Pancreas (tissue), 10 donors: Measurements from ENCODE around the gene SKOR1. TPM values are rescaled to one million over a fixed set of nuclear protein-coding genes. Genes with fewer than 3 reads are reported as not detected.

ENCODE experiments used
- ATAC-seq, 4 donors: fragments of 200-7000 bp; cut with Tn5 transposase; one replicate each; pipeline versions ENCODE4 v1.8.0 to v1.9.1; 2020; ENCODE audit warnings: mild to moderate bottlenecking in 4 of 4, moderate library complexity in 4 of 4
- DNase-seq, 6 donors: peaks; one replicate each; pipeline ENCODE4 v3.0.0-alpha.2; 2020
- FAIRE-seq: peaks from 2 replicates; lab custom pipeline; 2012; peaks lifted over from hg19 to GRCh38; lab: Jason Lieb, UNC
- H3K27ac ChIP-seq, 4 donors: fragments of 200-600 bp; sonication (generic); 1 replicate in 3 of 4; 2 replicates in 1 of 4; pipeline versions ENCODE4 v1.5.0 to v1.8.0; 2020
- H3K27me3 ChIP-seq, 4 donors: fragments of 200-600 bp; one replicate each; pipeline ENCODE4 v1.8.0; 2021
- H3K36me3 ChIP-seq, 3 donors: fragments of 200-600 bp; sonication (generic) in 1 of 3; one replicate each; pipeline versions ENCODE4 v1.5.0 to v1.8.0; 2020 to 2021
- H3K4me1 ChIP-seq, 3 donors: fragments of 200-600 bp; one replicate each; pipeline ENCODE4 v1.8.0; 2021
- H3K4me3 ChIP-seq, 4 donors: fragments of 200-600 bp; sonication (generic) in 2 of 4; one replicate each; pipeline versions ENCODE4 v1.5.0 to v1.8.0; 2020 to 2021
- H3K9me3 ChIP-seq, 4 donors: fragments of 200-600 bp; one replicate each; pipeline ENCODE4 v1.8.0; 2021
- WGBS, 2 donors: extraction: QIAGEN DNeasy Blood & Tissue Kit; methylation state at CpG; one replicate each; pipeline ENCODE4 v1.1.7; 2013; 5-methylcytosine and 5-hydroxymethylcytosine counted together
- intact Hi-C, 3 donors: fragments of 100-400 bp; cut with DNase I; formaldehyde crosslinking; loops; one replicate each; pipeline versions ENCODE4 v1.11.1 to v1.14.2; 2022
- polyA plus RNA-seq, 2 donors: library from polyadenylated mRNA; stranded (reverse); fragments of 200-250 nt; gene quantifications; one replicate each; pipeline ENCODE4 v1.2.3, GENCODE V29; 2013
- total RNA-seq, 6 donors: library from RNA; stranded (reverse); fragmentation: NEBNext Ultra II Directional in 4 of 6; extraction: Animal tissue kit (Norgen Biotek cat#: 25700) in 4 of 6; gene quantifications; one replicate each; pipeline versions ENCODE4 v1.2.1 to v1.2.4, GENCODE V29; 2021 to 2023
- TF ChIP-seq, protein P1 (sequence below), 4 donors: fragments of 200-600 bp; sonication (generic) in 3 of 4; IDR thresholded peaks; one replicate each; pipeline versions ENCODE4 v1.5.0 to v1.8.0; 2021; ENCODE audit warnings: antibody characterized with exemption in 4 of 4
- donor health status: healthy with polysubstance abuse.
- donor health status: DM: no; HTN: no; CAD: no; lungs with moderate emphysema.
- donor health status: DM: no; HTN: no; CAD: no.
- donor health status: control.
- donor health status: control.
- donor health status: Bipolar disorder and iron deficiency.
- donor health status: DM: yes; HTN: yes; CAD: no.
- donor health status: DM: no; HTN: no; CAD: no.
- donor health status: DM: no; HTN: no; CAD: no.
- donor health status: DM: yes; HTN: yes; CAD: no.

The SKOR1 gene
- total and polyA plus RNA-seq, 8 donors: 0.09 to 0.54 (median 0.36) TPM

DNA sequence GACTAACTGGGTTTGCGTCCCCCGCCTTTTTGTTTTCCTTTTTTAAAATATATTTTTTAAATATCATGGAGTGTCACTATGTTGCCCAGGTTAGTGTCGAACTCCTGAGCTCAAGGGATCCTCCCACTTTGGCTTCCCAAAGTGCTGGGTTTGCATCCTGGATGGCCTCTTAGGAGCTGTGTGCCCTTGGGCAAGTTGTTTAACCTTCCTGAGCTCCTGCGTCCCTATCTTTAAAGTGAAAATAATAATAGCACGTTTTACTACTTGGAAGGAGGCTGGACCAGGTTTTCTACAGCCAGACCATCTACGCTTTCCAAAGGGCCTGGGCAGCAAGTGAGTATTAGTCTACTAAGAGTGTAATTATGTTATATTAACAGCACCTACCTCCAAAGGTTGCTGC, 58.7 kb downstream of the SKOR1 start:
- no peaks in the 10 kb centered on the region for H3K27me3 ChIP-seq
- peaks cover 0 to 11% (median 0%) of the 10 kb centered on the region in 3 donors for H3K4me1 ChIP-seq
- DNase-seq (peak in 1 of 6 donors; percentile 10), ATAC-seq (no peak), FAIRE-seq (no peak)
- peak overlapping the region in 3 of 4 donors; percentile 62 to 88 (median 77) for H3K27ac ChIP-seq
- TF ChIP-seq, protein P1, sequence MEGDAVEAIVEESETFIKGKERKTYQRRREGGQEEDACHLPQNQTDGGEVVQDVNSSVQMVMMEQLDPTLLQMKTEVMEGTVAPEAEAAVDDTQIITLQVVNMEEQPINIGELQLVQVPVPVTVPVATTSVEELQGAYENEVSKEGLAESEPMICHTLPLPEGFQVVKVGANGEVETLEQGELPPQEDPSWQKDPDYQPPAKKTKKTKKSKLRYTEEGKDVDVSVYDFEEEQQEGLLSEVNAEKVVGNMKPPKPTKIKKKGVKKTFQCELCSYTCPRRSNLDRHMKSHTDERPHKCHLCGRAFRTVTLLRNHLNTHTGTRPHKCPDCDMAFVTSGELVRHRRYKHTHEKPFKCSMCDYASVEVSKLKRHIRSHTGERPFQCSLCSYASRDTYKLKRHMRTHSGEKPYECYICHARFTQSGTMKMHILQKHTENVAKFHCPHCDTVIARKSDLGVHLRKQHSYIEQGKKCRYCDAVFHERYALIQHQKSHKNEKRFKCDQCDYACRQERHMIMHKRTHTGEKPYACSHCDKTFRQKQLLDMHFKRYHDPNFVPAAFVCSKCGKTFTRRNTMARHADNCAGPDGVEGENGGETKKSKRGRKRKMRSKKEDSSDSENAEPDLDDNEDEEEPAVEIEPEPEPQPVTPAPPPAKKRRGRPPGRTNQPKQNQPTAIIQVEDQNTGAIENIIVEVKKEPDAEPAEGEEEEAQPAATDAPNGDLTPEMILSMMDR (IDR thresholded peaks at IDR 0.05): no peak
- WGBS, 2 donors: 68 to 70% methylated on average over 6 of the region's 6 CpGs
- H3K4me3 ChIP-seq: peak overlapping the region in 2 of 4 donors; percentile 36 to 54
- intact Hi-C loops: no loop called here
- H3K9me3 ChIP-seq: no peaks in the 10 kb centered on the region
- no peaks in the 10 kb centered on the region for H3K36me3 ChIP-seq

Other genes with a start within 250 kb of the SKOR1 start
- not detected for gene RNU6-1, start 14.5 kb downstream of the SKOR1 start, total RNA-seq
- not detected for gene RNU6-1, start 14.5 kb downstream of the SKOR1 start, polyA plus RNA-seq
- 10 to 100 TPM; 10.6 to 27.5 (median 17.6) TPM for gene PIAS1, start 228.8 kb downstream of the SKOR1 start, total RNA-seq
- 10 to 100 TPM; 14.4 to 29.0 TPM for gene PIAS1, start 228.8 kb downstream of the SKOR1 start, polyA plus RNA-seq